ENCODE results near the gene SLC36A4. TPM values are rescaled to one million over a fixed set of nuclear protein-coding genes. Genes with fewer than 3 reads are reported as not detected.

The SLC36A4 gene
- total and polyA plus RNA-seq, 9 of the 15 experiments (the other 6 are each of a cell fraction or from before 2014, with no cell fraction given): 1.4 to 8.0 (median 5.4) TPM

DNA sequence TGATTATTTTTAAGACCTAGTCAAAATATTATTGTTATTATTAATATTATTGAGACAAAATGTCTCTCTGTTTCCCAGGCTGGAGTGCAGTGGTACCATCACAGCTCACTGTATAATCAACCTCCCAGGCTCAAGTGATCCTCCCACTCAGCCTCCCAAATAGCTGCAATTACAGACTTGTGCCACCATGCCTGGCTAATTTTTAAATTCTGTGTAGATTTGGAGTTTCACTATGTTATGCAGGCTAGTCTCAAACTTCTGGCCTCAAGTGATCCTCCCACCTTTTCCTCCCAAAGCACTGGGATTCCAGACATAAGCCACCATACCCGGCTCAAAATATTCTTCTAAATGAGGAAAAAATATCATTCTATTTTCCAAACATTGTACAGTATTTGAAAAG is 37.0 kb downstream of the SLC36A4 start (continued):
- TF ChIP-seq, protein P1, sequence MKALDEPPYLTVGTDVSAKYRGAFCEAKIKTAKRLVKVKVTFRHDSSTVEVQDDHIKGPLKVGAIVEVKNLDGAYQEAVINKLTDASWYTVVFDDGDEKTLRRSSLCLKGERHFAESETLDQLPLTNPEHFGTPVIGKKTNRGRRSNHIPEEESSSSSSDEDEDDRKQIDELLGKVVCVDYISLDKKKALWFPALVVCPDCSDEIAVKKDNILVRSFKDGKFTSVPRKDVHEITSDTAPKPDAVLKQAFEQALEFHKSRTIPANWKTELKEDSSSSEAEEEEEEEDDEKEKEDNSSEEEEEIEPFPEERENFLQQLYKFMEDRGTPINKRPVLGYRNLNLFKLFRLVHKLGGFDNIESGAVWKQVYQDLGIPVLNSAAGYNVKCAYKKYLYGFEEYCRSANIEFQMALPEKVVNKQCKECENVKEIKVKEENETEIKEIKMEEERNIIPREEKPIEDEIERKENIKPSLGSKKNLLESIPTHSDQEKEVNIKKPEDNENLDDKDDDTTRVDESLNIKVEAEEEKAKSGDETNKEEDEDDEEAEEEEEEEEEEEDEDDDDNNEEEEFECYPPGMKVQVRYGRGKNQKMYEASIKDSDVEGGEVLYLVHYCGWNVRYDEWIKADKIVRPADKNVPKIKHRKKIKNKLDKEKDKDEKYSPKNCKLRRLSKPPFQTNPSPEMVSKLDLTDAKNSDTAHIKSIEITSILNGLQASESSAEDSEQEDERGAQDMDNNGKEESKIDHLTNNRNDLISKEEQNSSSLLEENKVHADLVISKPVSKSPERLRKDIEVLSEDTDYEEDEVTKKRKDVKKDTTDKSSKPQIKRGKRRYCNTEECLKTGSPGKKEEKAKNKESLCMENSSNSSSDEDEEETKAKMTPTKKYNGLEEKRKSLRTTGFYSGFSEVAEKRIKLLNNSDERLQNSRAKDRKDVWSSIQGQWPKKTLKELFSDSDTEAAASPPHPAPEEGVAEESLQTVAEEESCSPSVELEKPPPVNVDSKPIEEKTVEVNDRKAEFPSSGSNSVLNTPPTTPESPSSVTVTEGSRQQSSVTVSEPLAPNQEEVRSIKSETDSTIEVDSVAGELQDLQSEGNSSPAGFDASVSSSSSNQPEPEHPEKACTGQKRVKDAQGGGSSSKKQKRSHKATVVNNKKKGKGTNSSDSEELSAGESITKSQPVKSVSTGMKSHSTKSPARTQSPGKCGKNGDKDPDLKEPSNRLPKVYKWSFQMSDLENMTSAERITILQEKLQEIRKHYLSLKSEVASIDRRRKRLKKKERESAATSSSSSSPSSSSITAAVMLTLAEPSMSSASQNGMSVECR (CRISPR knock-in tag; IDR thresholded peaks at IDR 0.05): no peak
- no peak for TF ChIP-seq ZNF174 (CRISPR knock-in tag; IDR thresholded peaks at IDR 0.05)
- TF ChIP-seq NELFE (IDR thresholded peaks at IDR 0.05; ENCODE audit: insufficient read depth, insufficient read length): no peak
- TF ChIP-seq ZKSCAN3 (CRISPR knock-in tag; IDR thresholded peaks at IDR 0.05): no peak
- no peak for TF ChIP-seq ZNF274 (IDR thresholded peaks at IDR 0.05; ENCODE audit: borderline replicate concordance, low read depth, low read length)
- no peak for TF ChIP-seq ZC3H8 (IDR thresholded peaks at IDR 0.05)

DNA sequence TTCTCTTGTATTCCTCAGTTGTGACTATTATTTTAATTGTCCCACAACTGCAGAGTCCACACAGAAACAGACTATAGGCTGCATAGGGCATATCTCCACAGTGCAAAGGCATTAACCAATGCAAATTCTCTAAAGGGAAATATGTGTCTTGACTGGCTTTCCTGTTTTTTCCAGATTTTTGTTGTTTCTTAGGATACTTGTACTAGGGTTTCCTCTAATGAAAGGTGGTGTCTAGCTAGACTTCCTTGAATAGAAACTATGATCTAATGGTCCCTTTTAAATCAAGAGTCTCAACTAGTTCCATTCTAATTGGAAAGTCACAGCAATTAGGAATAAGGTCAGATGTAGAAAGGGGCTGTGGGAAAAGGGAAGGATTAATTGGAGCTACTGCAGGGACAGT is 37.6 kb downstream of the SLC36A4 start:
- Histone ChIP-seq H3K36me3 (ENCODE audit: control insufficient read depth, insufficient read depth, low read length) (no peaks in the 10 kb centered on the region), H4K20me1 (replicated peaks; ENCODE audit: control insufficient read depth, insufficient read depth, low read length) (no peaks in the 10 kb centered on the region), H2AFZ (ENCODE audit: low read depth, low read length) (no peak overlapping the region), H3K9me3 (replicated peaks; ENCODE audit: control insufficient read depth, insufficient read depth, low read depth, low read length) (no peaks in the 10 kb centered on the region), H3K79me2 (ENCODE audit: control insufficient read depth, insufficient read depth, low read length) (no peaks in the 10 kb centered on the region), H3K27ac (ENCODE audit: extremely low read depth, low read depth, low read length) (no peak overlapping the region), H3K9me1 (ENCODE audit: control insufficient read depth, insufficient read depth, low read length) (no peaks in the 10 kb centered on the region), H3K4me1 (replicated peaks in 1 of 2; ENCODE audit: control insufficient read depth in 2 of 2, insufficient read depth in 2 of 2, low read length in 2 of 2) (no peaks in the 10 kb centered on the region), H3K27me3 (ENCODE audit: control insufficient read depth in 2 of 2, insufficient read depth in 2 of 2, low read length in 2 of 2) (no peaks in the 10 kb centered on the region), H3K4me3 (no peak overlapping the region), H3K9ac (ENCODE audit: insufficient read depth in 1 of 2, low read depth in 2 of 2, low read length in 2 of 2) (no peak overlapping the region), H3K4me2 (ENCODE audit: insufficient read depth, low read length) (no peak overlapping the region)
- DNase-seq (ENCODE audit: extremely low read depth in 1 of 4, low spot score in 3 of 4): no peak
- in situ Hi-C loops (cut with MboI) (no loop called here), intact Hi-C loops (cut with micrococcal nuclease) (no loop called here)
- FAIRE-seq: no peak
- CTCF ChIA-PET (ENCODE audit: low intra/inter-chr PET ratio): no interaction called here
- no peak for TF ChIP-seq PHF21A (IDR thresholded peaks at IDR 0.05; ENCODE audit: borderline replicate concordance, low read depth)
- no peak for TF ChIP-seq CC2D1A (IDR thresholded peaks at IDR 0.05)
- no peak for TF ChIP-seq NCOR1 (IDR thresholded peaks at IDR 0.05)
- TF ChIP-seq, protein P2, sequence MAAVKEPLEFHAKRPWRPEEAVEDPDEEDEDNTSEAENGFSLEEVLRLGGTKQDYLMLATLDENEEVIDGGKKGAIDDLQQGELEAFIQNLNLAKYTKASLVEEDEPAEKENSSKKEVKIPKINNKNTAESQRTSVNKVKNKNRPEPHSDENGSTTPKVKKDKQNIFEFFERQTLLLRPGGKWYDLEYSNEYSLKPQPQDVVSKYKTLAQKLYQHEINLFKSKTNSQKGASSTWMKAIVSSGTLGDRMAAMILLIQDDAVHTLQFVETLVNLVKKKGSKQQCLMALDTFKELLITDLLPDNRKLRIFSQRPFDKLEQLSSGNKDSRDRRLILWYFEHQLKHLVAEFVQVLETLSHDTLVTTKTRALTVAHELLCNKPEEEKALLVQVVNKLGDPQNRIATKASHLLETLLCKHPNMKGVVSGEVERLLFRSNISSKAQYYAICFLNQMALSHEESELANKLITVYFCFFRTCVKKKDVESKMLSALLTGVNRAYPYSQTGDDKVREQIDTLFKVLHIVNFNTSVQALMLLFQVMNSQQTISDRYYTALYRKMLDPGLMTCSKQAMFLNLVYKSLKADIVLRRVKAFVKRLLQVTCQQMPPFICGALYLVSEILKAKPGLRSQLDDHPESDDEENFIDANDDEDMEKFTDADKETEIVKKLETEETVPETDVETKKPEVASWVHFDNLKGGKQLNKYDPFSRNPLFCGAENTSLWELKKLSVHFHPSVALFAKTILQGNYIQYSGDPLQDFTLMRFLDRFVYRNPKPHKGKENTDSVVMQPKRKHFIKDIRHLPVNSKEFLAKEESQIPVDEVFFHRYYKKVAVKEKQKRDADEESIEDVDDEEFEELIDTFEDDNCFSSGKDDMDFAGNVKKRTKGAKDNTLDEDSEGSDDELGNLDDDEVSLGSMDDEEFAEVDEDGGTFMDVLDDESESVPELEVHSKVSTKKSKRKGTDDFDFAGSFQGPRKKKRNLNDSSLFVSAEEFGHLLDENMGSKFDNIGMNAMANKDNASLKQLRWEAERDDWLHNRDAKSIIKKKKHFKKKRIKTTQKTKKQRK (IDR thresholded peaks at IDR 0.05; ENCODE audit: borderline replicate concordance, low read depth, low read length): no peak
- no peak for TF ChIP-seq TCF7L2 (IDR thresholded peaks at IDR 0.05; ENCODE audit: low read depth, low read length)
- TF ChIP-seq ZNF134 (CRISPR knock-in tag; conservative IDR thresholded peaks at IDR 0.05): no peak
- BruUV-seq (replicated peaks): no TSS peak
- ATAC-seq: no peak
- POLR2A ChIA-PET: no interaction called here
